IPS-NIHi7 (cell line): ENCODE data around the gene NLGN3.

Experiments used
- DNase-seq: peaks from one replicate; pipeline ENCODE4 v3.0.0; 2012; ENCODE audit warnings: mixed read lengths; ENCODE audit errors: extremely low spot score

The NLGN3 gene

DNA sequence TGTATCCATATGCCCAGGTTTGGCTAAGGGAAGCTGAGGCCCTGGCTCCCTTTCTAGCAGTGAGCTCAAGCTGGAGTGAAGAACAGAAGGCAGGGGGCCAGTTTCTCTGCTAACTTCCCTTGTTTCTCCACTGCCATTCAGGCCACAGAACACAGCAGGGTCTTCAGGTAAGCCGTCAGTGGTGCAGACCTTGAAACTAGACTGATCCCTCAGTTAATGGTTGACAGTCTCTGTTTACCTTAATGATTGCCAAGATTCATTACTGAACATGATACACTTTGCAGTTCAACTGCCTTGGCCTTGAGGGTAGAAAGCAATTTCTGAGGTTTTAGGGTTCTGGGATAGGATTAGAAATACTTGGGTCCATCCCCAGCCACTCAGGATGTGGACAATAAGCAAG lies 69.5 kb downstream of the NLGN3 start:
- no peak for DNase-seq

DNA sequence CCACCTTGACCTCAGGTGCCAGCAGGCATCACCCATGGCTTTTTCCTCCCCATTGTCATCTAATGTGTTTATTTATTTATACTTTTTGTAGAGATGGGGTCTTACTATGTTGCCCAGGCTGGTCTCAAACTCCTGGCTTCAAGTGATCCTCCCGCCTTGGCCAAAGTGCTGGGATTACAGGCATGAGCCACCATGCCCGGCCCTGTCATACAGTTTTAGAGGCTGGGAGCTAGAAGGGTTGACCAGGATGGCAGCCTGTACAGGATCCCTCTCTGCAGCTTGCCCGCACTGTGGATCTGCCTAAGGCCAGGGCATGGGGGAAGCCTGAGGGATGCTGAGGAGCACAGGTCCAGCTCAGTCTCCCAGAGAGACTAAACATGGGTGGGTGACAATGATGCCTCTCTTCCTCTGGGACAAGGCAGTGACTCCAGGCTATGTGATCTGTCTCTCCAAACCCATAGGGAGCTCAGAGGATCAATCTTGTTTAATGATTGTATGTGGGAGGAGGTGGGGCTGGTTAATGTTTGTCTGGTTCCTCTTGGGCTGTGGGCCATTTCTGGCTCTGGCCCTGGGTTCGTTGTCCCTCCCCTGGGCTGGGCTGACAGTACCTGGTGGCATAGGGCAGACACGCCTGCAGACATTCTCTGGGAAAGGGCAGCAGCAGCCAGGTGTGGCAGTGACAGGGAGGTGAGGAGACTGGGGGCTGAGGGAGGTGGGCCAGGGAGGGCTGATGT lies 70.1 kb downstream of the NLGN3 start:
- DNase-seq: no peak

DNA sequence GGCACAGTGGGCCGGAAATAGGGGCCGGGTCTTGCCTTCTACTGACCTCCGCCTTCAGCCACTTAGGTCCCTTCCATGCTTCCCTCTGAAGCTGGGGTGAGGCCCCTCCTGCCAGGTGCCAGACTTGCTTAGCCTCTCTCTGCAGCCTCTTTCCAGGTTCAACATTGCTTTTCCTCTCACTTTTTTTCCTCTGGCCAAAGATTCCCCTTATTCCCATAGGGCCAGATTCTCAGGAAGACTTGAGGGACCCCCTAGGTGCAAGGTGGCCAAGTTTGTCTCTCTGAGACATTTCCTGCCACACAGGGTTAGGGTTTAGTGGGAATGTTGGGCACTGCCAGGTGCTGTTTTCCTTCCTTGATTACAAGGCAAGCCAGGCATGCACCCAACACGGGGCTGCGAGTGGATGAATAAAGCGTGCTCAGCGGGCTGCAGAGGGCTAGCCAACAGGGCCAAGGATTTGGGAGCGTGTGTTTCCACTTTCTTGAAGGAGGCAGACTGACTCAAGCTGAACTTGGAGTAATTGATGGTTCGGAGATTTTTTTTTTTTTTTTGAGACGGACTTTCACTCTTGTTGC lies 70.8 kb downstream of the NLGN3 start:
- no peak for DNase-seq

DNA sequence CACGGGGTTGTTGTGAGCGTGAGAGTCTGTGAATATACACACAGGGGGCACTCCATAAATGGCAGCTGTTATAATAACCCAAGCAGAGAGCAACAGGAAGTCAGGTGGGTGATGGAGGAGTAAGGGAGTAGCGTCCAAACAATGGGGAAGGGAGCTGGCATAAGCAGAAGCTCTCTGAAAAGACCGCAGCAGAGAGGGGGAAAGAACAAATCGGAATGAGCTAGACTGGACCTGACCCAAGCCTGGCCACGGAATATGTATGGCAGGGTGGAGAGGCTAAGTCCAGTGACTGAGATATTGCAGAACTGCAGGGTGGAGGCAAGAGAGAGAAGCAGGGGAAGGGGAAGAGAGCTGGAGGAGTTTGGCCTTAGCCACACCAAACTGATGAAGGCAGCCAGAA lies 71.8 kb downstream of the NLGN3 start:
- no peak for DNase-seq

DNA sequence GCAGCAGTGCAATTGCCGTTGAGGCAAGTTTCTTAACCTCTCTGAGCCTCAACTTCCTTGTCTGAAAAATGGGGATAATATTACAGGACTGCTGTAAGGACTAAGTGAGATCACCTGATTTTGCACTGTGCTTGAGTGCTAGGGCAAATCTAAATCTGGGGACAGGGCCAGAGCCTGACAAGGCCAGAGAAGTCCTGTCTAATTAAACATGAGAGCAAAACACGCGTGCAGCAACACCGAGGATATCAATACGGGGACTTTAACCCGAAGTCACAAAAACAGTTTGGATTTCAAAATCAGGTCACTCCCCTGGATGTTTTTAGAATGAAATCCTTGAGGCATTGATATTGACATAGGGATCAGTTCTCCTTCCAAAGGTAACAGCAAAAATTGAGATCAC lies 72.7 kb downstream of the NLGN3 start:
- no peak for DNase-seq
